ENCODE data around the gene ZSCAN5B.

- TF ChIP-seq EZH2 (IDR thresholded peaks at IDR 0.05; ENCODE audit: low read depth, low read length, severe bottlenecking): no peak
- no peak for TF ChIP-seq RNF2 (IDR thresholded peaks at IDR 0.05; ENCODE audit: borderline replicate concordance, low read depth, low read length, missing control alignments, poor library complexity, severe bottlenecking)
These were observed 23.0 kb downstream of the ZSCAN5B start for GRCh38 chr19:56174550-56174949.

Measured in H1 (cell line).